Stimulated activated CD4-positive, alpha-beta T cell treated with anti-CD3 and anti-CD28 coated beads, Interleukin-4, amount 100 ng/mL, for 4 hours (primary cell): ENCODE measurements around the gene MRPL27.
"Not testable (repeated sequence)": the region's sequence is repeated elsewhere in the genome, so short reads cannot be mapped to it uniquely, and the experiment has no call there.

ENCODE experiments used
- DNase-seq, 2 experiments: peaks; one replicate each; pipeline ENCODE4 v3.0.0-alpha.2; 2020

The MRPL27 gene

DNA sequence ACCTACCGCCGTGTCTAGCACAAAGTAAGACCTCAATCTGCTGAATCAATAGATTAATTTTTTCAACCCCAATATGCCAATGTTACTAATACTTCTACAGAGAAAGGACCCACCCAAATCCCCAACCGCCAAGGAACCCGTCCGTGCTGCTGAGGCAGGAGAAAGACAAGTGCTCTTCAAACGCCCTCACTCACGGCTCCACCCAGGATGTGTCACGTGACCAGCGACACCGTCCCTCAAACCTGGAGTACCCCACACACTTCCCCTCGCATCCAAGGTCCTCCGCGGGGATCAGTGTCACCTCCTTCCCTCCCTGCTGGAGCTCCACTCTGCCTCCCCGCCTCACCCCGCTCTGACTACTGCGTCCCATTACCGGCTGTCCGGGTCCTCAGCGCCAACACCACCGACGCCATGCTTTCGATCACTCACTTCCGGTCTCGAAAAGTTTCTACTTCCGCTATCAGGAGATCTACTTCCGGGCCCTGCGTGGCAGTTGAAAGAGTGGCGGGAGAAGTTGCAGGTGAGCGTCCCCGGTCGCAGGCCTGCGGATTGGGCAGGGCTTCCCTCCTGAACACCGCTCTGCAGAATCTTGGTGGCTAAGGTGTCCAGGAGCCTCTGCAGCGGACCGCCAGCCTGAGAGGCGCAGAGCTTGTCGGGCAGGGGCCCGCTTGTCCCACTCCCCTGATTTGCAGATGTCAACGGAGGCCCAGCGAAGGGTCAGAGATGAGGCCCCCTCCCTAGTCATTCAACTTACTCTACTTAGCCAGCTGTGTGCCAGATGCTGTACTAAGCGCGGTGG is at the start of gene MRPL27, which contains the start of gene EME1:
Gene MRPL27, minus strand, starts transcription at position 427 of the 799 bp plus-strand sequence. Its CDS starts 14 bp downstream, at position 413.
Gene EME1, plus strand, starts transcription at position 472 of the 799 bp plus-strand sequence. CDS start 1,980 bp downstream, outside the sequence.
- peak; percentile 72 to 80 for DNase-seq

DNA sequence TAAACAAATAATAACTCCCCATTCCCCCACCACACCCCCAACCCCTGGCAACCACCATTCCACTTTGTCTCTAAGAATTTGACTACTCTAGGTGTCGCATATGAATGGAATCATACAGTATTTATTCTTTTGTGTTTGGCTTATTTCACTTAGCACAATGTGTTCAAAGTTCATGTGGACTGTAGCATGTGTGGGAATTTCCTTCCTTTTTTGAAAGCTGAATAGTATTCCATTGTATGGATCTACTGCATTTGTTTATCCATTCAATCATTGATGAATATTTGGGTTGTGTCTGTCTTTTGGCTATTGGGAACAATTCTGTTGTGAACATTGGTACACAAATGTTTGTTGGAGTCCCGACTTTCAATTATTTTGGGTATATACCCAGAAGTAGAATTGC is 49.8 kb upstream of the MRPL27 start:
- DNase-seq = no peak

DNA sequence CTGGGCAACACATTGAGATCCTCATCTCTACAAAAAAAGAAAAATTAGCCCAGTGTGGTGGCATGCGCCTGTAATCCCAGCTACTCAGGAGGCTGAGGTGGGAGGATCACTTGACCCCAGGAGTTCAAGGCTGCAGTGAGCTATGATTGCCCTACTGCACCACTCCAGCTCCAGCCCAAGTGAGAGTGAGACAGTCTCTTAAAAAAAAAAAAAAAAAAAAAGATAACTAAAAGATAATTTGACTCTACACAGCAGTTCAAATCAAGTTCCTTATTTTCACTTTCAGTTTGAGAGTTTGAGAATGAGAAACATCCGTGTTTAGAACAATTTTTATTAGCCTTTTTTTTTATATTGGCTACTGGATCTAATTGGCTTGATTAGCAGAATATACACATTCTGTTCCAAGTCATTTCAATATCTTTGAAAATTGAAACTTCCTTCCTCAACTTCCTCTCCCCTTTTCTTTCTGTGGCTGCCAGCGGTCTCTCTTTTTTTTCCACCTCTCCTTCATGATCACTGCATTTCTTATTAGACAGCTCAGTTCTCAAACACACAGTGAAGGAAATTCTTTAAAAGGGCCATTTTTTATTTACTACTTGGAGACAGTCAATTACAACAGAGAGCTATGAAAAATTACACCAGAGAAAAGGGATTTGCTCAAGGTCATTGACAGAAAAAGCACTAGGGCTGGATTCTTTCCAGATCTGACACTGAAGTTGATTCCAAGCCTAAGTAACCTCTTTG is 48.5 kb upstream of the MRPL27 start:
- no peak for DNase-seq

DNA sequence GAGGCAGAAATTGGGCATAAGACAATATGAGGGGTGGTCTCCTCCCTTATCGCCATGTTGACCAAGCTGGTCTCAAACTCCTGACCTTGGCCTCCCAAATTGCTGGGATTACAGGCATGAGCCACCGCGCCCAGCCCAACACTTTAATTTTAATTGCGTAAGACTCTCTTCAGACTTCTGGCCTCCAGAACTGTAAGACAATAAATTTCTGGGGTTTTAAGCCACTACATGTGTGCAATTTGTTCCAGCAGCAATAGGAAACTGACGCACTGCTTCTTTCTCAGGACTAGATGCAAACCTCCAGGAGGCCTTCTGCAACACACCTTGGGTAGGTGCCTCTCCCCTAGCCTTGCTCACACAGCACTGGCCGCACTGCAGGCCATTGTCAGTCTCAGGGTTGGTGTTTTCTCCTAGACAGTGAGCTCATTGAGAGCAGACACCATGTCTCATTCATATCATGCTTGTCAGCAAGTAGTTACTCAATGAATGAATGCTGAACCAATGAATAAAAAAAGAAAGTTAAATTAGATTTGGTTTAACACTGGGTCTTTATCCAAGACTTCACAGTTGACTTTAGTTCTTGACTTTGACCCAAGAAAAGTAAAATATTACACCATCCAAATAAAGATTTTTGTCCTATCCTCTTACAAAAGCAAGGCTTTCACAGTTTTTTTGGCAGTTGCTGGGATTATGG is 47.6 kb upstream of the MRPL27 start:
- no peak for DNase-seq

DNA sequence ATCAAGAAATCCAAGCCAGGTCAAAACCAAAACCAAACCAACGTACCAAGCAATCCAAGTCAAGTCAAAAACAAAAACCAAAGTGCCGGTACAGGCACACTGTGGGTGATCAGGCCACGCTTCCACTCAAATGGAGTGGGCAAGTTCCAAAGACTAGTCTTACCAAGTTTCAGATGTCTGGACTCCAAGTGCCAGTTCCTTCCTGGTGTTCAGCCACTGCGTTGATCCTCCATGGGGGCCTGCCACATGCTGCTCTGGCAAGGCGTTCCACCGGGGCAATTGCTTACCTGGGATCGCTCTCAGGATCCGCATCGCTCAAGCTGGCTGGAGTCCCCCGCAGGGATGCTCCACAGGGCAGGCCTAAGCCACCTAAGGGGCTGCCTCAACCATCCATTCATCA is 46.6 kb upstream of the MRPL27 start:
- DNase-seq = not testable (repeated sequence)

DNA sequence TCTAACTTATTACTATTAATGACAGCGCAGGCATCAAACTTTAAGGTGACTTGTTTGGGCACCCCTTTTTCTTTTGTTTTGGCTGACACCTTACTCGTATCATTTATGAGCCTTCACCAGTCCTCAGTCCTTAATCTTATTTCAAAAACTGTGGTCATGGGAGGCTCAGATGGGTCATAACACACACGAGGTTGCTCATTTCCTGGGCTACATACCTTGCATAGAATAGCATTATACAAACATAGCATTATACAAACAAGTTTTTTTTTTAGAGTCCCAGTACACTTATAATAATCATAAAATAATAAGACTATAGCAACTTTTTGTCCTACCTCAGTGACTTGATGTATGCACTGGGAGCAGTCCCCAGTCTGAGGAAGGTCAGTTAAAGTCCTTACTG is 41.8 kb upstream of the MRPL27 start:
- no peak for DNase-seq

DNA sequence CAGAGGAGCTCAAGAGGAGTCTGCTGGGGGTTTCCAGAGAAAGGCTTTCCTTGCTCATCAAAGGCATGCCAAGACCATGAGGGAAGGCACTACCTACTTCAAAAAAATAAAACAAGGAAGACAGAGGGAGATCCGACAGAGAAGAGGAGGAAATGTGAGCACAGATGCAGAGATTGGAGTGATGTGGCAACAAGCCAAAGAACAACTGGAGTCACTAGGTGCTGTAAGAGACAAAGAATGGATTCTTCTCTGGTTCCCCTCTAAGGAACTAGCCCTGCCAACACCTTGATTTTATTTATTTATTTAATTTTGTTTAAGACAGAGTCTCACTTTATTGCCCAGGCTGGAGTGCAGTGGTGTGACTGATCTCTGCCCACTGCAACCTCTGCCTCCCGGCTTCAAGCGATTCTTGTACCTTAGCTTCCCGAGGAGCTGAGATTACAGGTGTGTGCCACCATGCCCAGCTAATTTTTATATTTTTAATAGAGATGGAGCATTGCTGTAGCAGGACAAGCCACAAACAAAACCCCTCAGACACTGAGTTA is 39.3 kb upstream of the MRPL27 start:
- no peak for DNase-seq

DNA sequence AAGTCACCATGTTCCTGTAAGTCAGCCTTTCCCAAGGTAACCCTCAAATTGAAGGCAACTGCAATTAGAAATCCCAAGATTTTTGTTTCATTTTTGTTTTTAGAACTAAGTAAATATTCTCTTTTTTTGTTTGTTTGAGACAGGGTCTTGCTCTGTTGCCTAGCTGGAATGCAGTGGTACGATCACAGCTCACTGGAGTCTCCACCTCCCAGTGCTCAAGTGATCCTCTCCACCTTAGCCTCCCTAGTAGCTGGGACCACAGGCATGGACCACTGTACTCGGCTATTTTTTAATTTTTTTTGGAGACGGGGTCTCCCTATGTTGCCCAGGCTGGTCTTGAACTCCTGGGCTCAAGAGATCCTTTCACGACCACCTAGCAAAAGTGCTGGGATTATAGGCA is 34.9 kb upstream of the MRPL27 start:
- no peak for DNase-seq

DNA sequence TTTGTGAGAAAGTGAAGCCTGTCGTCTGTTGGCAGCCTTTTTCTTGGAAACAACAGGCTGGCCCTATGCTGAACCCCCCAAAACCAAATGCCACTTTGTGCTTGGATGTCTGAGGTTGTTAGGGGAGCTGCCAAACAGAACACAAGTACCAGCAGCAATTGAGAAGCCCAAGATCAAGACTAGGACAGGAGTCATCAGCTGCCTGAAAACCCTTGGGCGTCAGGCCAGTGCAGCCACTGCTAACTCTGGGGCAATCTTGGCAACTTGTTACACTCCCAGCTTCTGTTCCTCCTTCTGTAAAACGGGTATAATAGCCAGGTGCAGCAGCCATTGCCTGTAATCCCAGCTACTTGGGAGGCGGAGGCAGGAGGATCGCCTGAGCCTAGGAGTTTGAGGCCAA is 33.6 kb upstream of the MRPL27 start:
- DNase-seq = no peak

DNA sequence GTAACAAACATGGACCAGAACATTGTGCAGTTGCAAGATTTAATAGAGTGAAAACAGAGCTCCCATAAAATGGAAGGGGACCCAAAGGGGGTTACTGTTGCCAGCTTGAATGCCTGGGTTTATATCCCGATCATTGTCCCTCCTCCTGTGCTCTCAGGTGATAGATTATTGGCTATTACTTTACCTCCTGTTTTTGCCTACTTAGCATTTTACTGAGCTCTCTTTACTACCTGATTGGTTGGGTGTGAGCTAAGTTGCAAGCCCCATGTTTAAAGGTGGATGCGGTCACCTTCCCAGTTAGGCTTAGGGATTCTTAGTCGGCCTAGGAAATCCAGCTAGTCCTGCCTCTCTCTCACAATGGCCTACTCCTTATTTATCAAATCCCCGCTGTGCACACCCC is 32.4 kb upstream of the MRPL27 start:
- DNase-seq = not testable (repeated sequence)

DNA sequence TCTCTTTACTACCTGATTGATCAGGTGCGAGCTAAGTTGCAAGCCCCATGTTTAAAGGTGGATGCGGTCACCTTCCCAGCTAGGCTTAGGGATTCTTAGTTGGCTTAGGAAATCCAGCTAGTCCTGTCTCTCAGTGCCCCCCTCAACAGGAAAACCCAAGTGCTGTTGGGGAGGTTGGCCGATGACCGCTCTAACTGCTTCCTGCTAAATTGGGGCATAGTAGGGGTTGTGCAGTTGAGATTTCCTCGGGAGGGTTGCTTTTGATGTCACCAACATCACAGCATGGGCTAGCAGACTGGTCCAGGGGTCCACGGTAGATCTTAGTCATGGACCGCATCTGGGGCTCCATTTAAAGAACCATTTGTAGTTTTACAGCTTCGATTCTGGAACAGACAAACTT is 26.6 kb upstream of the MRPL27 start:
- DNase-seq = not testable (repeated sequence)

DNA sequence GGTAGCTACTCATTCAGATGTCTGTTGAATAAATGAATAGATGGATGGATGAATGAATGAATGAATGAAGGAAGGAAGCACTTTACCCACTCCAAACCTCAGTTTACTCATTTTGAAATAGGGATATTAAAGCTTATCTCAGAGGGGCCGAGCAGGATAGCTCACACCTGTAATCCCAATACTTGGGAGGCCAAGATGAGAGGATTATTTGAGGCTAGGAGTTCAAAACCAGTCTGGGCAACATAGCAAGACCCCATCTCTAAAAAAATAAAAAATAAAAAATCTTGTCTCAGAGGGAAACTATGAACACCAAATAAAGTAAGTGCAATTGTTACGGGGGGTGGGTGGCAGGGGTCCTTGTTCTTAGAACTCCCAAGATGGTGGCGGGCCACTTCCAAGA is 25.7 kb upstream of the MRPL27 start:
- not testable (repeated sequence) for DNase-seq

DNA sequence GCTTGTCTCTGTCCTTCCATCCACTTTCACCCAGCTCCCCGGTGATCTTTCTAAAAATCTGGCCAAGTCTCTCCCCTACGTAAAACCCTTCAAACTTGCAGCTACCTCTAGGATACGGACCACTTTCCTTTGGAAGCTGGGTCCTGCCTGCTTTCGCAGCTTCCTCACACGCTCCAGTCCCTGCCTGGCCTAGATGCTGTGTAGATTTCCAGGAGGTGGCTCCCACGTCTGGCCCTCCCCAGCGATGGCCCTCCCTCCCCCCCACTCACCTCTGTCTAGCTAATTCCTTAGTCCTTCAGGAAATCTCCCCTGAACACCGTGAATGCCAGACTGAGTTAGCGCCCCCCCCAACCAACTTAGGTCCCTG is 24.9 kb upstream of the MRPL27 start:
- DNase-seq = no peak

DNA sequence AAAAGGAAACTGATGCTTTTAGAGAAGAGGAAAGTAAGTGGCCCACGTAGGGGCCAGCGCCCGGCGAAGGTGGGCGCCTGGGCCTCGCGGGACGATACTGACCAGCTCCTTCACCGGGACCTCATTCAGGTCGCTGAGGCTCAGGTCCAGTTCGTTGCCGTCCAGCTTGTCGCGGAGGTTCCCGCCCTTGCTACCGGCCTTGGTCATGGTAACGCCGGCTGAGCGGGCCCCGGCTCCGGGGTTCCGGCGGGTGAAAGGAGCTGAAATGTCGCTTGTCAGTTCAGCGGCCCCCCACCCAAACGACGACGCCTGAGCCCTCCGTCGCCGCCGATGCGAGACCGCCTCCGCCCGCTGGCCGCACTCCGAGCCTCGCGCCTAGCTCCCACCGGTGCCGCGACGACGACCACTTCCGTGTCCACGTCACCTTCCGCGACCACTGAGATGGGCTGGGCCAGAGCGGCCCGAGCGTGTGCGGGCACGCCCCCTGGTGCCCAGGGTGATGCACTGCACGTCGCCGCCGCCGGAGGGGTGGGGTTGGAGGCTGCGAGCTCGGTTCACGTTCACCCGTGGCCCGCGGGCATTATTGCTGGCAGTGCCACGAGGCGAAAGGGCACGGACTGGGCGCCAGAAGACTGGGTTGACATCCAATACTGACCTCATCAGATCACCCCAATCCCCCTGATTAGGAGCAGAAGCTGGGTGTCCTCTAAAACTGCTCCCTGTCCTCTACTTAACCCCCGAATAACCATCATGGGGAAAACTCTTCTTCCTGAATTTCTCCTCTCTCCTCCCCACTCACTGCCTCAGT is 24.3 kb upstream of the MRPL27 start, which contains the start of gene LRRC59:
Gene LRRC59, minus strand, starts transcription at position 413 of the 808 bp plus-strand sequence. Its CDS starts 206 bp downstream, at position 207.
- DNase-seq = peak; percentile 89 to 90

DNA sequence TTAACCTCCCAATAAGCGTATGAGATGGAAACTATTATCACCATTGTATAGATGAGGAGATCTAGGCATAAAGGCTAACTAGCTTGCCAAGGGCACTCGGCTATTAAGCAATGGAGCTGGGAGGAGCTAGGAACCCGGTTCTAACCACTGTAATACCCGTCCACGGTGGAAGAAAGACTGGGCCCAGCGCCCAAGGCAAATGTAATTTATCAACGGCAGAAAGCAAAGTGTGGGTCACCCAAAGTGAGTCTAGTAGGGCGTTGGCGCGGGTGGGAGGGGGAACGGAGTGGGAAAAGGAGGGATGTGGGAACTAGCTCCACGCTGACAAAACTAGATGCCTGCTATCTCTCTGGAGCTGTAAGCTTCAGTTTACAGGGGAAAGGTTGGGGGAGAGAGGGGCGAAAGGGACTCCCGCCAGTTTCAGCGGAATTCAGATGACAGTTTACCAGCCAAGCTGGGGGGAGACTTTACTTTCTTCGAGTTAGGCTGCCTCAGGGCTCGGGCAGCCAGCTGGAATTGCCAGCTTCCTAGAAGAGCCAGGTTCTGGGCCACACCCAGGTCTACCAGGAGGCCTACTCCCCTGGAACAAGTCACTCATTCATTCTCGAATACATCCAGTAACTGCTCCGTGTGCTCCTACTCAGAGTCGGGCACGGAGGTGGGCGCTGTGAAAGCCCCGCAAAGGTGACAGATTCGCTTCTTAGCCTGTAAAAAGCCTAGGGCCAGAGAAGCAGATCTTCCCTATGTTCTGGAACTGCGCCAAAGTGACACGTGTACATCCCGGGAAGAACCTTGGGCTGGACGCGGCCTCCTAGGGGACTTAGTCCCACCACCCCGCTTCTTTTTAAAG is 23.5 kb upstream of the MRPL27 start:
- DNase-seq = peak; percentile 12 to 25

DNA sequence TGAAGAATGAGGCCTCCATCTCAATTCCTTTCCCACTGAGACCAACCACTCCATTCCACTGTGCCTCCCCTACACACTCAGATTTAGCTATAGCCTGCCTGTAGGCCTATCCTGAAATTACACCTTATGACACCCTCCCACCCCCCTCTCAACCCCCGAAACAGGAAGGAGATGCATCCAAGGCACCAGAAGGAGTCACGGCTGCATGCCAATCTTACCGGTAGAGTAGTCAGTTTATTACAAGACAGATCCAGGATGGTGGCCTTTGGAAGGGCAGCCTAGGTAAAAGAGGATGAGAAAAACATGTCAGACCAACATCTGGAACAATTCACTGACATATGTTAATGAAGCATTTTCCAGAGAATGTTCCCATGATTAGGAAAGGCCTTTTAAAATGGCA is 21.7 kb upstream of the MRPL27 start:
- DNase-seq = no peak

DNA sequence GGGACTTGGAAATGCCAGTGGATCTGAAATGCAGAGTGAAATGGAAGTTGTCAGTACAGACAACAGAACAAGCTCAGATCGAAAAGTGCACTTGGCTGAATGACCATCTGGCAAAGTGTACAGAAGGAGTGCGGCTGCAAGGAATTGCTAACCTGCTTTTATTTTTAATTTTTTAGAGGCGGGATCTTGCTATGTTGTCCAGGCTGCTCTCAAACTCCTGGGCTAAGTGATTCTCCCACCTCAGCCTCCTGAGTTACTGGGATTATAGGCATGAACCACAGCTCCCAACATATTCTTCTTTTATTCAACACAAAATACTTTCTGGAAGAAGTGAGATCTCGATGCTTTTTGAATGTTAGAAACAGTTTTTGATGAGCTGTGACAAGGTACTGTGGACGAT is 20.7 kb upstream of the MRPL27 start:
- DNase-seq = no peak

DNA sequence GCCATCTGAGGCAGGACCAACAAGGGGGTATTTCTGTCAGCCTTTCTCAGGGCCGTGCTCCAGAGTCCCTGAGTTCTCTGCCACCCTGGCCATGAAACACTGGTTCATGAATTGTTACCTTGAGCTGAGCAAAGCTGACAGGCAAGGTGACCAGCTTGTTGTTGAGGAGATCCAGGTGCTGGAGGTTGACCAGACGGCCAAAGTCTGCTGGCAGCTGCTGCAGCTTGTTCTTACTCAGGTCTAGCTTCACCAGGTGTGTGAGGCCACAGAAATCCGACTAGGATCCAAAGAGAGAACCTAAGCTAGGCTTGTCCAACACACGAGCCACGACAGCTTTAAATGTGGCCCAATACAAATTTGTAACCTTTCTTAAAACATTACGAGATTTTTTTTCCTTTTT is 19.6 kb upstream of the MRPL27 start:
- DNase-seq = no peak

DNA sequence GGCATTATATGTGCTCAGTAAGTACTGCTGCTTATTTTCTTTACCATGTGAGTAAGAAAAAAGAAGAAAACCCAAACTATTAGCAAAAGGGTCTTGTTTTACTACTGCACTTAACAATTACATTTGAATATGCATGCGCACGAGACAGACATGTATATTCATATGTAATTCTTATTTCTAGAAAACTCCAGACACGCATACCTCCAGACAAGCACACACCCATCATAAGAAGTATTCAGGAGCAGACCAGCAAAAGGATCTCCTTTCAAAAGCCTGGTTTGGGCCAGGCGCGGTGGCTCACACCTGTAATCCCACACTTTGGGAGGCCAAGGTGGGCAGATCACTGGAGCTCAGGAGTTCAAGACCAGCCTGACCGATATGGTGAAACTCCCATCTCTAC is 16.6 kb upstream of the MRPL27 start:
- no peak for DNase-seq

DNA sequence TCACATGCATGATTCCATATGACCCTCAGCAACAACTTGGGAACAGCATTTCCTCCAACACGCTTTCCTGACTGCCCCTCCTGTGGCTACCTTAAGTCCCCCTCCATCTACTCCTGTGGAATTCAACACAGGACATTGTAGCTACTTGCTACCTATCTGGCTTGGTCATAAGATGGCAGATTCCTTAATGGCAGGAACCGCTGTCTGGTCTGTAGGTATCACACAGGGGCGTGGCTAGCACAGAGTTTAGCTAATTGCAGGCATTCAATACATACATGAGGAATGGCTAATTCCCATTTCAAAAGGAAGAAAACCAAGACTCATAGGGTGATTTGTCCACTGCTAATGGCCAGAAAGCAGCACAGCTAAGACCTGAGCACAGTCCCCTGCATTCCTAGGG is 15.7 kb upstream of the MRPL27 start:
- DNase-seq = no peak

DNA sequence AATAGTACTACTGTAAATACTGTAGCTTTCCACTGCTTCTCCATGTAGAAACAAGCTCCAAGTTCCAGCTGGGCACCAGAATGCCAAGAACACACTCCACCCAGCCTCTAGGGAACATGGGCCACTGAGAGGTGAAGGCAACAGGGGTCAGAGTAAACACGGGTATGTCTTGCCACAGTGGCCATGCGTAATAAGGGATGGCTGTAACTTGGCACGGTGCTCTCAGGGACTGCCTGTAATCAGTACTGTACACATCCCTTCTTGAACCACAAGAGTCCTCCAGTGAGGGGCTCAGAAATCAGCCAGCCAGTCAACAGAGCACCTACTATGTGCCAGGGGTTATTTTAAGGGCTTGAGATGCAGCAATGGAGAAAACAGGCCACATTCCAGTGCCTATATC is 13.5 kb upstream of the MRPL27 start:
- no peak for DNase-seq
